WERI-Rb-1 (cell line): ENCODE measurements around the gene TNFAIP8L2.
"Not testable (repeated sequence)": the region's sequence is repeated elsewhere in the genome, so short reads cannot be mapped to it uniquely, and the experiment has no call there.

ENCODE experiments used
- DNase-seq: peaks from one replicate; pipeline ENCODE4 v3.0.0-alpha.2; 2020
- H3K27ac ChIP-seq: fragments of 250-450 bp; sonication (Bioruptor Pico); 2 replicates; pipeline ENCODE4 v1.5.1; 2020; ENCODE audit warnings: mild to moderate bottlenecking, moderate library complexity
- H3K27me3 ChIP-seq: fragments of 250-450 bp; sonication (Bioruptor Pico); 2 replicates; pipeline ENCODE4 v1.5.1; 2021; ENCODE audit warnings: mild to moderate bottlenecking, low read depth, moderate library complexity; ENCODE audit not compliant: insufficient read depth, severe bottlenecking
- H3K36me3 ChIP-seq: fragments of 250-450 bp; sonication (Bioruptor Pico); 2 replicates; pipeline ENCODE4 v1.5.1; 2020; ENCODE audit warnings: mild to moderate bottlenecking, moderate library complexity
- H3K4me3 ChIP-seq: 2 replicates; pipeline ENCODE4 v1.5.1; 2011; ENCODE audit warnings: low read depth, mild to moderate bottlenecking, control low read depth, low read length
- H3K9me3 ChIP-seq: fragments of 250-450 bp; sonication (Bioruptor Pico); 2 replicates; pipeline ENCODE4 v1.5.1; 2021; ENCODE audit warnings: mild to moderate bottlenecking, moderate library complexity; ENCODE audit not compliant: severe bottlenecking
- TF ChIP-seq, protein P1 (sequence below): IDR thresholded peaks from 2 replicates; pipeline ENCODE4 v1.5.1; 2011; ENCODE audit warnings: low read depth, mild to moderate bottlenecking, control low read depth, inconsistent platforms, low read length

The TNFAIP8L2 gene

DNA sequence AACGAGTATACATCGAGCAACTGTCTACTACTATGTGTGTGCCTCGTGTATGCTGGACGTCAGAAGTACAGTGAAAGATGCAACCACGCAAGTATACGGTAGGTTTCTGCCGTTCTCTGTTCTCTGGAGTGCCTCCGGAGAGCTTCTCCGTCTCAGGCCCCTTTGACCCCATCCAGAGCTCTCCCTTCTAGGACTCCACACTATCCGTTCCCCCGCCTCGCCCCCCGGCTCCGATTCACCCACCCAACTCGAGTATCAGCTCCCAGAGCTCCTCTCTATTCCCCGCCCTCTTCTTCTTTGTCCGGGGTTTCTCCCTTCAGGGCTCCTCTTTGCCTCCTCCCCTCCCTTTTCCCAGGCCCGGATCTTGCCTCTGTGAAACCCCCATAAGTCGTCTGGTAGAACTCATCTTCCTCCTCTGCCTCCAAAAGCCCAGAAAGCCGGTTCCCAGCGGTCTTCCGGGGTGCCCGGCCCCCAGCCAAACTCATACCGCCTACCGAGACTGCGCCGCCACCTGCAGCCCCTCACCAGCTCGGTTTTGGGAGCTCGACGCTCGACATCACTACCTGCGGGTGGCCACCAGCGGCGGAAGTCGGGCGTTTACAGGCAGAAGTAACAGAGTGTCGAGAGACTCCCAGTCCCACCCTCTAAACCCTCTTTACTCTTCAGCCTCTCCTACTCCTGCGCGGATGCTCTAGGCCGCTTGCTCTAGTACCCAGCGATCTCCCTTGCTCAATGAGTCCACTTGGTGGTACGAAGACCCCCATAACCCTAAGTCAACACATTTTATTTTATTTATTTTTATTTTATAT lies 33.4 kb downstream of the TNFAIP8L2 start, which contains the start of gene VPS72:
Gene VPS72, minus strand, starts transcription at position 561 of the 809 bp plus-strand sequence. Its CDS starts 76 bp downstream, at position 485.
- no peaks in the 10 kb centered on the region for H3K9me3 ChIP-seq
- H3K4me3 ChIP-seq, result peak within 1 kb of the TSS; percentile 79
- DNase-seq, result peak; percentile 99
- no peaks in the 10 kb centered on the region for H3K27me3 ChIP-seq
- TF ChIP-seq, protein P1, sequence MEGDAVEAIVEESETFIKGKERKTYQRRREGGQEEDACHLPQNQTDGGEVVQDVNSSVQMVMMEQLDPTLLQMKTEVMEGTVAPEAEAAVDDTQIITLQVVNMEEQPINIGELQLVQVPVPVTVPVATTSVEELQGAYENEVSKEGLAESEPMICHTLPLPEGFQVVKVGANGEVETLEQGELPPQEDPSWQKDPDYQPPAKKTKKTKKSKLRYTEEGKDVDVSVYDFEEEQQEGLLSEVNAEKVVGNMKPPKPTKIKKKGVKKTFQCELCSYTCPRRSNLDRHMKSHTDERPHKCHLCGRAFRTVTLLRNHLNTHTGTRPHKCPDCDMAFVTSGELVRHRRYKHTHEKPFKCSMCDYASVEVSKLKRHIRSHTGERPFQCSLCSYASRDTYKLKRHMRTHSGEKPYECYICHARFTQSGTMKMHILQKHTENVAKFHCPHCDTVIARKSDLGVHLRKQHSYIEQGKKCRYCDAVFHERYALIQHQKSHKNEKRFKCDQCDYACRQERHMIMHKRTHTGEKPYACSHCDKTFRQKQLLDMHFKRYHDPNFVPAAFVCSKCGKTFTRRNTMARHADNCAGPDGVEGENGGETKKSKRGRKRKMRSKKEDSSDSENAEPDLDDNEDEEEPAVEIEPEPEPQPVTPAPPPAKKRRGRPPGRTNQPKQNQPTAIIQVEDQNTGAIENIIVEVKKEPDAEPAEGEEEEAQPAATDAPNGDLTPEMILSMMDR, result peak; percentile 40
- peaks cover 15% of the 10 kb centered on the region for H3K36me3 ChIP-seq
- peak within 1 kb of the TSS; percentile 93 for H3K27ac ChIP-seq

DNA sequence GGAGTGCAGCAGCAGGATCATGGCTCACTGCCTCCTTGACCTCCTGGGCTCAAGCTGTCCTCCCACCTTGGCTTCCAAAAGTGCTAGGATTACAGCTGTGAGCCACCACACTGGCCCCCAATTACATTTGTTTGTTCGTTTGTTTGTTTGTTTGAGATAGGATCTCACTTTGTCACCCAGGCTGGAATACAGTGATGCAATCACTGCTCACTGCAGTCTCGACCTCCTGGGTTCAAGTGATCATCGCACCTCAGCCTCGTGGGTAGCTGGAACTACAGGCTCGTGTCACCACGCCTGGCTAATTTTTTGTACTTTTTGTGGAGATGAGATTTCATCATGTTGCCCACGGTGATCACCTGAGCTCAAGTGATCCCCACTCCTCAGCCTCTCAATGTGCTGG lies 35.6 kb downstream of the TNFAIP8L2 start:
- Histone ChIP-seq H3K4me3 (no peak overlapping the region), H3K27ac (no peak overlapping the region), H3K9me3 (no peaks in the 10 kb centered on the region), H3K27me3 (no peaks in the 10 kb centered on the region), H3K36me3 (peaks cover 4% of the 10 kb centered on the region; the same call in 1 of the 2 replicates)
- DNase-seq, result no peak
- TF ChIP-seq, protein P1, result no peak

DNA sequence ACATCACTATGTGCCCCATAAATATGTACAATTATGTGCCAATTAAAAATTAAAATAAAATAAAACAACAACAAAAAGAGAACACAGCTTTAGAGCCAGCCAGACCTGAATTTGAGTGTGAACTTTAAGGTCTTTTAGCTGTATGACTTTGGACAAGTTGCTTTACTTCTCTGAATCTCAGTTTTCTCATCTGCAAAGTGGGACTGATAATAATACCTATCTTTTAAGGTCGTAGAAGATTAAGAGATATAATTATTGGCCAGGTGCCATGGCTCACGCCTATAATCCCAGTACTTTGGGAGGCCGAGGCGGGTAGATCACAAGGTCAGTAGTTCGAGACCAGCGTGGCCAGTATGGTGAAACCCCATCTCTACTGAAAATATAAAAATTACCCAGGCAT lies 36.9 kb downstream of the TNFAIP8L2 start:
- H3K36me3 ChIP-seq, result peaks cover 4% of the 10 kb centered on the region; the same call in 1 of the 2 replicates
- TF ChIP-seq, protein P1, result no peak
- H3K27me3 ChIP-seq, result no peaks in the 10 kb centered on the region
- no peaks in the 10 kb centered on the region for H3K9me3 ChIP-seq
- no peak overlapping the region for H3K27ac ChIP-seq
- DNase-seq, result no peak
- H3K4me3 ChIP-seq, result no peak overlapping the region

DNA sequence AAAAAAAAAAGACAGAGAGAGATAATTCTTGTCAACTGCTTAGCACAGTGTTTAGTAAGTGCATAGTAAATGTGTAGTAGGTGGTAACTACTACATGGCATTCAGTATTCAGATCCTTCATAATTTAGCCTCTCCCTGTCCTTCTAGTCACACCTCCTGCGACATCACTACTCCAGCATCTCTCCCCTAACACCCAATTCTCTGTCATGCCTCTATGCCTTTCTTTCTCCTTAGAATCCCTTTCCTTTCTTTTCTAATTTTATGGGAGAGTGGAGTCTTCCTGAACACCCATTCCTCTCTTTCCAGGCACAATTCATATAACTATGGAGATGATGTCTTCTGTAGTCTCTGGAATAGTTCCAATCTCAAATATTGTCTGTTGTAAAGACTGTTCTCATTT lies 37.4 kb downstream of the TNFAIP8L2 start:
- Histone ChIP-seq H3K9me3 (no peaks in the 10 kb centered on the region), H3K4me3 (no peak overlapping the region), H3K27me3 (no peaks in the 10 kb centered on the region), H3K36me3 (peaks cover 5% of the 10 kb centered on the region), H3K27ac (no peak overlapping the region)
- TF ChIP-seq, protein P1, result no peak
- no peak for DNase-seq

DNA sequence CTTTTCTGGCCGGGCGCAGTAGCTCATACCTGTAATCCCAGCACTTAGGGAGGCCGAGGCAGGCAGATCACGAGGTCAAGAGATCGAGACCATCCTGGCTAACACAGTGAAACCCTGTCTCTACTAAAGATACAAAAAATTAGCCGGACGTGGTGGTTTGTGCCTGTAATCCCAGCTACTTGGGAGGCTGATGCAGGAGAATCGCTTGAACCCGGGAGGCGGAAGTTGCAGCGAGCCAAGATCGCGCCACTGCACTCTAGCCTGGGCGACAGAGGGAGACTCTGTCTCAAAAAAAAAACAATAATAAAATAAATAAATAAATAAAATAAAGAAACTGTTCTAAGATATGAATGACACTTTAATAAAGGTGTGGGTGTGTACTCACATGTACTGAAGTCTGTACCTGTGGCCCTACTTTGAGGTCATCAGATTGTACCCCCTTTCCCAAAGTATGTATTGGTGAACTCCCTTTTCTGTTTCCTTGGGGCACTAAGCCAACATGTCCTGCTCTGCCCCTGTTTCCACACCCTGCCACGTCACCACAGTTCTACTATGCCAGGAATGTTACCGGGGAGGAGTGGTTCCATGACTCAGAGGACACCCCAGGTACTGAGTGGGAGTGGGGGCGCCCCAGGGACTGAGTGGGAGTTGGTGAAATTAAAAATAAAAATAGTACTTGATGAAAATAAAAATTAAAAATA lies 38.6 kb downstream of the TNFAIP8L2 start:
- not testable (repeated sequence) for DNase-seq, H3K4me3 ChIP-seq, H3K27me3 ChIP-seq, H3K36me3 ChIP-seq, H3K27ac ChIP-seq, H3K9me3 ChIP-seq

DNA sequence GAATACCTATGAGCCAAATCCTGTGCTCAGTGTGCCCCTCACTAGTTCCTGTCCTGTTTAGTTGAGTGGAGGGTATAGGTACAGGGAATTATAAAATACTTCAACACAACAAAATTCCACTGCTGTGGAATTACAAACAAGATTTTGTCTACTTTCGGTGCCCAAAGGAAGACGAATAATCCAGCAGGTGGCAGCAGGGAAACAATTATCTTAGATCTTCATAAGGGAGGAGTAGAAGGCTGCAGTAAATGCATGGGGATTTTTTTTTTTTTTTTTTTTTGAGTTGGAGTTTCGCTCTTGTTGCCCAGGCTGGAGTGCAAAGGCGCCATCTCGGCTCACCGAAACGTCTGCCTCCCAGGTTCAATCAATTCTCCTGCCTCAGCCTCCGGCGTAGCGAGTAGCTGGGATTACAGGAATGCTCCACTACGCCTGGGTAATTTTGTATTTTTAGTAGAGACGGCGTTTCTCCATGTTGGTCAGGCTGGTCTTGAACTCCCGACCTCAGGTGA lies 39.9 kb downstream of the TNFAIP8L2 start:
- H3K4me3 ChIP-seq, result no peak overlapping the region
- no peaks in the 10 kb centered on the region for H3K27me3 ChIP-seq
- peaks cover 19% of the 10 kb centered on the region for H3K36me3 ChIP-seq
- H3K9me3 ChIP-seq, result no peaks in the 10 kb centered on the region
- no peak overlapping the region for H3K27ac ChIP-seq
- DNase-seq, result peak; percentile 93
- TF ChIP-seq, protein P1, result peak; percentile 65
